Measurements from ENCODE around the gene CTDSP1. TPM values are rescaled to one million over a fixed set of nuclear protein-coding genes. Genes with fewer than 3 reads are reported as not detected.

The CTDSP1 gene
- polyA plus RNA-seq, 3 donors = 46.4 to 258 (median 49.9) TPM

DNA sequence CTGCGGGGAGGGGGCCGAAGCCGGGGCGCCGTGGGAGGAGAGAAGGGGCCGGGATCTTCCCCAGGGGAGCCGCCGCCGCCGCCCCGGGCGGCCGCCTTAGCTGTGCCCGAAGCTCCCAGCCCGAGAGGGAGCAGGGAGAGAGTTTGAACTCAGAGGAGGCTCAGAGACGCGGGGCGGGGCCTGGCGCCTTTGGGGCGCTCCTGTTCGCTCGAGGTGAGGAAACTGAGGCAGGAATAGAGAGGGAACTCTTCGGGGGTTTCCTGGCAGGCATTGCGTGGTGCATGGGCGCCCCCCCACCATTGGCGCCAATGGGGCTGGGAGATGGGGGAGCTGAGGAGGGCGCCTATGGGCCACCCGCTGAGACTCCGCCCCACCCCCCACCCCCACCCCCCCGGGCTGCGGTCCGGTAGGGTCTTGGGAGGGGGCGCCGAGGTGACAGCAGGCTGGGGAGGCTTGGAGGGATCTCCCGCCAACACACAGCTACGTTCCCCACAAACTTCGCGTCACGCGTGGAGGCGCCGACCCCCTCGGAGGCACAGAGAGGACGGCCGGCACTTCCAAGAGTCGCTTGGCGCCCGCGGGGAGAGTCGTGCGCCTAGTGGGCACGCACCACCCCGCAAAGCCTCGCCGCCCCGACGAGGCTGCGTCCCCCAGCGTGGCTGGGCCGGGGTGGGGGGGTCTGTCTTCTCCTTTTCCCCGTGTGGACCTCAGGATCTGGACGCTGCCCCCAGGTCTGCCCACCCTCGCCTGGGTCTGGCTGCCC, 680 bp downstream of the CTDSP1 start:
- Histone ChIP-seq H4K20me1 (ENCODE audit: insufficient read depth, low read length) (peaks cover 49% of the 10 kb centered on the region), H3K4me1 (ENCODE audit: control insufficient read depth in 1 of 2, insufficient read depth in 2 of 2, low read length in 2 of 2) (peaks cover 73 to 84% of the 10 kb centered on the region in 2 donors), H3K9me3 (replicated peaks in 1 of 2; ENCODE audit: control insufficient read depth in 1 of 2, insufficient read depth in 1 of 2, low read length in 2 of 2) (no peaks in the 10 kb centered on the region), H3K9ac (ENCODE audit: insufficient read depth, low read length, poor library complexity, severe bottlenecking) (peak overlapping the region; percentile 82), H3K27me3 (ENCODE audit: control insufficient read depth in 2 of 2, insufficient read depth in 2 of 2, low read length in 2 of 2) (no peaks in the 10 kb centered on the region), H3K4me2 (replicated peaks; ENCODE audit: extremely low read depth, low read length, poor library complexity, severe bottlenecking) (peak overlapping the region; percentile 79), H2AFZ (ENCODE audit: insufficient read depth, low read depth, low read length, poor library complexity, severe bottlenecking) (no peak overlapping the region), H3K27ac (ENCODE audit: low read depth in 1 of 2, low read length in 2 of 2) (peak overlapping the region; percentile 75 to 91), H3K4me3 (replicated peaks in 1 of 3; ENCODE audit: low read depth in 2 of 3, low read length in 3 of 3) (peak overlapping the region; percentile 84 to 95 (median 92)), H3K36me3 (replicated peaks in 1 of 2; ENCODE audit: control insufficient read depth in 1 of 2, insufficient read depth in 2 of 2, low read length in 2 of 2) (peaks cover 38 to 43% of the 10 kb centered on the region in 2 donors), H3K79me2 (ENCODE audit: insufficient read depth, low read length) (peaks cover 89% of the 10 kb centered on the region)
- DNase-seq = peak in 2 of 3 donors; percentile 44 to 51
- 0% methylated on average over 38 of the region's 63 CpGs for WGBS (ENCODE audit: insufficient coverage)
- TF ChIP-seq CTCF (IDR thresholded peaks at IDR 0.05) = no peak
- H3K4me1 Mint-ChIP-seq = peaks cover 63% of the 10 kb centered on the region
- H3K4me3 Mint-ChIP-seq = peak overlapping the region; percentile 93 to 98
- peaks cover 0 to 2% (median 0%) of the 10 kb centered on the region in 3 donors for H3K27me3 Mint-ChIP-seq (ENCODE audit: low read depth in 3 of 3)
- peak overlapping the region in 6 of 7 donors; percentile 92 to 97 (median 94) for H3K27ac Mint-ChIP-seq
- intact Hi-C loops (cut with micrococcal nuclease) = loop anchor here (10.0 kb wide), 2 partner anchors 164 to 274 kb away; partner anchors contain the start of genes CNOT9 (in 1 of the 2), RNF25 (in 1 of the 2), STK36 (in 1 of the 2) and USP37 (in 1 of the 2)
- peaks cover 29 to 40% of the 10 kb centered on the region in 2 donors for H3K36me3 Mint-ChIP-seq
- H3K9me3 Mint-ChIP-seq = peaks cover 0 to 4% (median 0%) of the 10 kb centered on the region in 7 donors

DNA sequence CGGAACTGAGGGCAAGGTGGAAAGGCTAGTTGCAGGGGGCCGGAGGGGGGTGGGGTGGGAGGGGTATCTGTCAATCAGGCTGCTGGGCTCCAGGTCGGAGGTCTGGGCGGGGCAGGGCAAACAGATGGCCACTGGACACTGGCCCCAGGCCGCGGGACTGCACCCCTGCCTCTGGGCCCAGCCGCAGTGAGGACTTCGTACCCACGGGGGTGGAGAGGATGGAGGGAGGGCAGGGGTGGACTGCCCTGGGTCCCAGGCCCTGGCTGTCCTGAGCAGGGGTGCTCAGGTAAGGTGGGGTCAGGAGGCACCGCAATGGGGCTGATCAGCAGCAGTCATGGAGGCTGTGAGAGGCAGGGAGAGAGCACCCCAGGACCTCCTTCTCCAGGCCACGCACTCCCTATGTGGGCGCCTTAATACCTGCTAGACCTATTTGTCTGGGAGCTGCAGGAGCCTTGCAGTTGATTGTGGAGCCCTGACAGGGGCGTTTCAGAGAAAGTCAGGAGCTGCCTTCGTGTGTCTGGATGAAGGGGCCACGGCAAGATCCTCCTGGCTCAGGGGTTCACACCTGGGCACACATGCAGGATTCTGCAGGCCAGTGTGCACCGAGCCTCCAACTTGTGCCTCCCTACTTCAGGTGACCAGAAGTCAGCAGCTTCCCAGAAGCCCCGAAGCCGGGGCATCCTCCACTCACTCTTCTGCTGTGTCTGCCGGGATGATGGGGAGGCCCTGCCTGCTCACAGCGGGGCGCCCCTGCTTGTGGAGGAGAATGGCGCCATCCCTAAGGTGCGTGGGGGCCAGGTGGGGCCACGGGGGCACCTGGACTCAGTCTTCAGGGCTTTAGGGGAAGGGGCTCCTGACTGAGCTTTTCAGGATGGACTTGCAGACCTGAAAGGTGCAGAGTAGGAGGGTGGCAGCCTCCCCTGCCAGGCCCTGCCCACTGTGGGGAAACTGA, 1.5 kb downstream of the CTDSP1 start:
- Histone ChIP-seq H3K79me2 (ENCODE audit: insufficient read depth, low read length) (peaks cover 93% of the 10 kb centered on the region), H3K4me2 (replicated peaks; ENCODE audit: extremely low read depth, low read length, poor library complexity, severe bottlenecking) (peak overlapping the region; percentile 79), H4K20me1 (ENCODE audit: insufficient read depth, low read length) (peaks cover 51% of the 10 kb centered on the region), H3K27me3 (ENCODE audit: control insufficient read depth in 2 of 2, insufficient read depth in 2 of 2, low read length in 2 of 2) (no peaks in the 10 kb centered on the region), H3K4me1 (ENCODE audit: control insufficient read depth in 1 of 2, insufficient read depth in 2 of 2, low read length in 2 of 2) (peaks cover 75 to 87% of the 10 kb centered on the region in 2 donors), H3K27ac (ENCODE audit: low read depth in 1 of 2, low read length in 2 of 2) (peak overlapping the region; percentile 75 to 91), H2AFZ (ENCODE audit: insufficient read depth, low read depth, low read length, poor library complexity, severe bottlenecking) (no peak overlapping the region), H3K9me3 (replicated peaks in 1 of 2; ENCODE audit: control insufficient read depth in 1 of 2, insufficient read depth in 1 of 2, low read length in 2 of 2) (no peaks in the 10 kb centered on the region), H3K4me3 (replicated peaks in 1 of 3; ENCODE audit: low read depth in 2 of 3, low read length in 3 of 3) (peak overlapping the region; percentile 84 to 95 (median 92)), H3K36me3 (replicated peaks in 1 of 2; ENCODE audit: control insufficient read depth in 1 of 2, insufficient read depth in 2 of 2, low read length in 2 of 2) (peaks cover 38 to 41% of the 10 kb centered on the region in 2 donors), H3K9ac (ENCODE audit: insufficient read depth, low read length, poor library complexity, severe bottlenecking) (peak overlapping the region; percentile 82)
- Mint-ChIP-seq H3K27me3 (ENCODE audit: low read depth in 3 of 3) (peaks cover 0 to 2% (median 0%) of the 10 kb centered on the region in 3 donors), H3K27ac (peak overlapping the region; percentile 53 to 79 (median 69)), H3K9me3 (peaks cover 0 to 4% (median 0%) of the 10 kb centered on the region in 7 donors), H3K4me1 (peaks cover 65% of the 10 kb centered on the region), H3K36me3 (peaks cover 29 to 38% of the 10 kb centered on the region in 2 donors), H3K4me3 (peak overlapping the region; percentile 93 to 98)
- DNase-seq = peak in 1 of 3 donors; percentile 25
- no peak for TF ChIP-seq CTCF (IDR thresholded peaks at IDR 0.05)
- intact Hi-C loops (cut with micrococcal nuclease) = loop anchor here (10.0 kb wide), 2 partner anchors 164 to 274 kb away; partner anchors contain the start of genes CNOT9 (in 1 of the 2), RNF25 (in 1 of the 2), STK36 (in 1 of the 2) and USP37 (in 1 of the 2)
- 33% methylated on average over 14 of the region's 24 CpGs for WGBS (ENCODE audit: insufficient coverage)
